Karpas-422 (cell line): ENCODE results near the gene SPHK1. TPM values are rescaled to one million over a fixed set of nuclear protein-coding genes. Genes with fewer than 3 reads are reported as not detected.

Experiments used
- DNase-seq: peaks from one replicate; pipeline ENCODE4 v3.0.0-alpha.2; 2015
- H2AFZ ChIP-seq: fragments of 200-600 bp; sonication (generic); 2 replicates; pipeline ENCODE4 v1.6.1; 2014; ENCODE audit warnings: antibody characterized with exemption, low read length, mixed read lengths
- H3K27ac ChIP-seq: fragments of 200-600 bp; sonication (generic); 2 replicates; pipeline ENCODE4 v1.5.1; 2014; ENCODE audit warnings: mild to moderate bottlenecking, low read length, moderate library complexity
- H3K27me3 ChIP-seq: fragments of 200-600 bp; sonication (generic); 2 replicates; pipeline ENCODE4 v1.6.1; 2014; ENCODE audit warnings: low read length, mixed read lengths
- H3K36me3 ChIP-seq: fragments of 200-600 bp; sonication (generic); 2 replicates; pipeline ENCODE4 v1.6.1; 2014; ENCODE audit warnings: low read length, mixed read lengths; ENCODE audit not compliant: insufficient read depth
- H3K4me1 ChIP-seq: fragments of 200-600 bp; sonication (generic); 2 replicates; pipeline ENCODE4 v1.6.1; 2014; ENCODE audit warnings: mild to moderate bottlenecking, low read length, mixed read lengths
- H3K4me2 ChIP-seq: fragments of 200-600 bp; sonication (generic); 2 replicates; pipeline ENCODE4 v1.6.1; 2014; ENCODE audit warnings: low read length, low read depth, mild to moderate bottlenecking; ENCODE audit not compliant: poor library complexity, severe bottlenecking
- H3K4me3 ChIP-seq: fragments of 200-600 bp; sonication (generic); 2 replicates; pipeline ENCODE4 v1.5.1; 2014; ENCODE audit warnings: mild to moderate bottlenecking, antibody characterized with exemption, low read length, mixed read lengths
- H3K79me2 ChIP-seq: fragments of 200-600 bp; sonication (generic); 2 replicates; pipeline ENCODE4 v1.6.1; 2014; ENCODE audit warnings: mild to moderate bottlenecking, low read length, mixed read lengths
- H3K9ac ChIP-seq: fragments of 200-600 bp; sonication (generic); 2 replicates; pipeline ENCODE4 v1.6.0; 2014; ENCODE audit warnings: low read length
- H3K9me2 ChIP-seq: fragments of 200-600 bp; sonication (generic), shearing (Covaris generic); replicated peaks from 2 replicates; pipeline ENCODE4 v1.6.0; 2014; ENCODE audit warnings: mild to moderate bottlenecking, low read length, moderate library complexity; ENCODE audit not compliant: insufficient read depth
- H3K9me3 ChIP-seq: fragments of 300-700, 200-600 bp; sonication (generic); 2 replicates; pipeline ENCODE4 v1.6.1; 2014; ENCODE audit warnings: low read length, mixed read lengths
- H4K20me1 ChIP-seq: fragments of 200-600 bp; sonication (generic); 2 replicates; pipeline ENCODE4 v1.6.1; 2014; ENCODE audit warnings: mild to moderate bottlenecking, antibody characterized with exemption, low read length, low read depth; ENCODE audit not compliant: insufficient read depth
- total RNA-seq: library from RNA; depleted of rRNA; stranded (reverse); fragments of >200 nt; shearing (Covaris generic); gene quantifications from 2 replicates; pipeline ENCODE4 v1.2.3, GENCODE V29; 2014; ENCODE audit warnings: low replicate concordance

The SPHK1 gene
- total RNA-seq, 1 experiment from 2014 or later, result 0.67 TPM

DNA sequence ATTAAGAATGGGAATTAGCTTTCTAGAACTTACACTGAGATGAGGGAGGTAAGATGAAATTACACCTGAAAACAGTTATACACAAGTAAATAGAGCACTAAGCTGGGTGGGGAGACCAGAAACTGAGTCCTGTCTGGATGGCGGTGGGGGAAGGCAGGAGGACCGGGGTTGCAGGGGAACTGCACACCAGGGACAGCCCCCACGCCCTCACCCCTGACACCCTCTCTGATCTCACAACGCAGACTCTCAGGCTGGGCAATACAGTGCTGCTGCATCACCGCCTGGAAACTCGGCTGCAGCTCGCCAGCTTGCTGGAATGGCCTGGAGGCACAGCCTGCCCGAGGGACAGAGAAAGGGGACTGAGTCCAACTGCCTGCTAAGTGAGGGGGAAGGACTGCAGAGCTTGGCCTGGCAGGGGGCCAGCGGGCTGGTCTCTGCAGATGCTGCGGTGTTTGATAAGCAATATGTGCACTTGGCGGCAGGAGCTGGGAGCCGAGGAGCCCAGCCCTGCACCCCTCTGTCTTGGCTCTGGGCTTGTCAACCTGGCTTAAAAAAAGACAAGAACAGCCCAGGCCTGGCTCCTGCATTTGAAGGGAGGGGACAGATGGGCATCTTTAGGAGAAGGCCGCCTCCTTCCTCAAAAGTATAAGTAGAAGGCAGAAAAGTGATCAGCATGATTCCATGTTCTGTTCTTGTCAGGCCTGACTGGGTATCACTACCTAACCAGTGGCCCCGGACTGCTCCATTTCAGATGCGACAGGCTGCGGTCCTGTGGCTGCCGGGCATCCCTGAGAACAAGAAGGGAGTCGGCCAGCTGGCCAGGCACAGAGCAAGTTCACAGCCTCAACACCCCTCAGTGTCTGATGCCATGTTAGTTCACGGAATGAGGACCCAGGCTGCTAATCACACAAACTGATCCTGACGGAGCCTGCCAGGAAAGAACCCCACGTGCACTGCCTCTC lies 30.2 kb downstream of the SPHK1 start:
- Histone ChIP-seq H4K20me1 (peaks cover 41% of the 10 kb centered on the region), H3K9me2 (no peaks in the 10 kb centered on the region), H3K9me3 (no peaks in the 10 kb centered on the region), H3K9ac (no peak overlapping the region), H3K4me2 (no peak overlapping the region), H3K4me3 (no peak overlapping the region), H3K79me2 (peaks cover 11% of the 10 kb centered on the region), H3K27me3 (no peaks in the 10 kb centered on the region), H3K4me1 (peaks cover 11% of the 10 kb centered on the region), H3K36me3 (no peaks in the 10 kb centered on the region), H3K27ac (no peak overlapping the region), H2AFZ (no peak overlapping the region)
- no peak for DNase-seq

DNA sequence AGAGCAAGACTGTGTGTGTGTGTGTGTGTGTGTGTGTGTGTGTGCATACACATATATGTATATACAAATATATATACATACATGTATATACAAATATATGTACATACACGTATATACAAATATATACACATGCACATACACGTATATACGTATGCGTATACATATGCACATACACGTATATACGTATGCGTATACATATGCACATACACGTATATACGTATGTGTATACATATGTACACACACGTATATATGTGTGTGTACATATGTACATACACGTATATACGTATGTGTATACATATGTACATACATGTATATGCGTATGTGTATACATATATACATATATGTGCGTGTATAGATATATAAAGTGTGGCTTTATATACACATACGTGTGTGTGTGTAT lies 31.4 kb downstream of the SPHK1 start:
- no peak overlapping the region for H3K27ac ChIP-seq
- H3K79me2 ChIP-seq, result peaks cover 21% of the 10 kb centered on the region
- H3K4me3 ChIP-seq, result no peak overlapping the region
- H2AFZ ChIP-seq, result no peak overlapping the region
- H3K9me2 ChIP-seq, result no peaks in the 10 kb centered on the region
- no peak for DNase-seq
- H3K9ac ChIP-seq, result no peak overlapping the region
- peaks cover 50% of the 10 kb centered on the region for H4K20me1 ChIP-seq
- no peak overlapping the region for H3K4me2 ChIP-seq
- no peaks in the 10 kb centered on the region for H3K36me3 ChIP-seq
- H3K4me1 ChIP-seq, result peaks cover 22% of the 10 kb centered on the region
- no peaks in the 10 kb centered on the region for H3K9me3 ChIP-seq
- H3K27me3 ChIP-seq, result no peaks in the 10 kb centered on the region

GRCh38 chr17:76416457-76416856 lies 32.0 kb downstream of the SPHK1 start:
- Histone ChIP-seq H2AFZ (no peak overlapping the region), H3K4me2 (no peak overlapping the region), H3K79me2 (peaks cover 21% of the 10 kb centered on the region), H3K9ac (no peak overlapping the region), H3K9me2 (no peaks in the 10 kb centered on the region), H3K36me3 (no peaks in the 10 kb centered on the region), H3K27me3 (no peaks in the 10 kb centered on the region), H3K4me3 (no peak overlapping the region), H3K9me3 (no peaks in the 10 kb centered on the region), H3K4me1 (peaks cover 28% of the 10 kb centered on the region), H4K20me1 (peaks cover 52% of the 10 kb centered on the region), H3K27ac (no peak overlapping the region)
- DNase-seq, result no peak

GRCh38 chr17:76416899-76417298 lies 32.5 kb downstream of the SPHK1 start:
- Histone ChIP-seq H2AFZ (no peak overlapping the region), H3K9ac (no peak overlapping the region), H3K4me2 (no peak overlapping the region), H3K79me2 (peaks cover 21% of the 10 kb centered on the region), H3K27ac (no peak overlapping the region), H3K4me3 (no peak overlapping the region), H3K4me1 (peaks cover 32% of the 10 kb centered on the region), H4K20me1 (peaks cover 54% of the 10 kb centered on the region), H3K9me3 (no peaks in the 10 kb centered on the region), H3K36me3 (no peaks in the 10 kb centered on the region), H3K9me2 (no peaks in the 10 kb centered on the region), H3K27me3 (no peaks in the 10 kb centered on the region)
- DNase-seq, result no peak

- Histone ChIP-seq H3K4me3 (no peak overlapping the region), H3K79me2 (peaks cover 21% of the 10 kb centered on the region), H3K9ac (no peak overlapping the region), H3K27ac (no peak overlapping the region), H3K4me1 (peaks cover 39% of the 10 kb centered on the region), H4K20me1 (peaks cover 62% of the 10 kb centered on the region), H3K4me2 (no peak overlapping the region), H3K9me2 (no peaks in the 10 kb centered on the region), H2AFZ (no peak overlapping the region), H3K27me3 (no peaks in the 10 kb centered on the region), H3K9me3 (no peaks in the 10 kb centered on the region), H3K36me3 (no peaks in the 10 kb centered on the region)
- DNase-seq, result no peak
Observed at GRCh38 chr17:76417499-76418143, 33.2 kb downstream of the SPHK1 start.

DNA sequence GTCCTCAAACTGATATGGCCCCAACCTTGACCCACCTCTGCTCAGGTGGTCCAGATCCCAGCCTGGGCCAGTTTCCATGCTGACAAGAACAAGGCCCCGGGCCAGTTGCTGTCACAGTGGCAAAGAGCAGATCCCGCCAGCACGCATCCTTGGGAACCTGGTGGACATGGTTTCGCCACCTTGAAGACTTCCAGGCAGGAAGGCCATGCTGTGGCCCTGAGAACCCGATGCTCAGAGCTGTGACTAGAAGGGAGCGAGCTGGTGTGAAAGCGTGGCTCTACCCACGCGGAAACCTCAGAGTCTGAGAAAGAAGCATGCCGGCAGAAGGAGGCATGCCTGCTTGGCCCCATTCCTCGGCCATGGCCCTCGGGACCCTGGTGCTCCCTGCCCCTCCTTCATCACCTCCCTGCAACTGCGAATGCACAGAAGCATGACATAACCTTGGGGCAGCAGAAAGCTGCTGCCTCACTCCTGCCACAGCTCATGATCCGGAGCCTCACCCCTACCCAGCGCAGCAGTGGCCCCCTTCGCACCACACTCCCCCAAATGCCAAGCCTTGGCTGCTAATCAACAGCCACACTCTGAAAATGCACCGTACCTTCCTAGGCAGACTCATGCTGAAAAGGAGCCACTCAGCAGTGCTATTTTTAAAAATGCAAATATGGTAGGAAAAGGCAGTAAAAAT lies 35.3 kb downstream of the SPHK1 start:
- peak; percentile 50 for DNase-seq
- no peaks in the 10 kb centered on the region for H3K9me3 ChIP-seq

DNA sequence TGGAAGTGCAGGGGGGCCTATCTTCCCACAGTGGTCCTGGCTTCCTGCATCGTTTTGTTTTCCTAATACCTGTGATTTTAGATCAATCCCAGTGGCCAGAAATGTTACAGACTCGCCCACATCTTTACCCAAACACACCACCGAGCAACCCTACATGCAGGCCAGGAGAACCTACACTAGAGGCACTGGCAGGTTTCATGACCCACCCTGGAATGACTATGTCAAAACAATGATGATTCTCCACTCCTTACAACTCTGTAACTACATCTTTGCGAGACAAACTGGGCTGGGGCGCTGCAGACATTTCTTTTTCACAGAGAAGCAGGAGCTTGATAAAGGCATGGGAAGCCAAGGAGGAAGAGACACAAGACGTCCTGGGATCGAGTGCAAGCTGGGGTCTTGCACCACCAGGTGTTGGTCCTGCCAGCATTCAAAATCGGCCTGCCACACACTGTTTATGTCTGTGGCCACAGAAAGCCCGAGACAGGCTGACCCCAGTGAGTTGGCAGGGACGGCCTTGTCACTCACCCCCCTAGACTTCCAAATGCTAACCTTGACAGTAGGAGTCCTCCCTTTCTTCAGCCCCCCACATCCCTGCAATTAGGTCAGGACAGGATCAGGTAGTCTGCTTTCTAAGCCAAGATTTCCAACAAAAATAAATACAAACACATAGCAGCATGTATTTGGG lies 36.1 kb downstream of the SPHK1 start:
- Histone ChIP-seq H3K36me3 (no peaks in the 10 kb centered on the region), H4K20me1 (peaks cover 62% of the 10 kb centered on the region), H3K9ac (peak overlapping the region; percentile 25; the same call in 1 of the 2 replicates), H3K9me3 (no peaks in the 10 kb centered on the region), H3K27ac (peak overlapping the region; percentile 10; the same call in 1 of the 2 replicates), H3K9me2 (no peaks in the 10 kb centered on the region), H3K4me3 (peak overlapping the region; percentile 20; the same call in 1 of the 2 replicates), H2AFZ (no peak overlapping the region), H3K4me1 (peaks cover 54% of the 10 kb centered on the region), H3K4me2 (peak overlapping the region; percentile 48), H3K79me2 (peaks cover 19% of the 10 kb centered on the region), H3K27me3 (no peaks in the 10 kb centered on the region)
- DNase-seq, result no peak

More for the DNA sequence above, 35.3 kb downstream of the SPHK1 start:
- Histone ChIP-seq H3K27ac (peak overlapping the region; percentile 10; the same call in 1 of the 2 replicates), H3K4me3 (peak overlapping the region; percentile 20; the same call in 1 of the 2 replicates), H3K9ac (peak overlapping the region; percentile 25; the same call in 1 of the 2 replicates), H3K36me3 (no peaks in the 10 kb centered on the region), H2AFZ (no peak overlapping the region), H3K27me3 (no peaks in the 10 kb centered on the region), H3K79me2 (peaks cover 19% of the 10 kb centered on the region), H3K9me2 (no peaks in the 10 kb centered on the region), H3K4me2 (peak overlapping the region; percentile 48), H4K20me1 (peaks cover 63% of the 10 kb centered on the region), H3K4me1 (peaks cover 52% of the 10 kb centered on the region)
